NT2/D1 (cell line): Measurements from ENCODE around the gene SMIM17.

Source experiments
- YY1 ChIP-seq: IDR thresholded peaks from 2 replicates; pipeline ENCODE4 v1.6.1; 2011; ENCODE audit not compliant: insufficient read length, insufficient read depth
- ZNF274 ChIP-seq: IDR thresholded peaks from 2 replicates; pipeline ENCODE4 v1.6.1; 2011; ENCODE audit warnings: mild to moderate bottlenecking, low read depth, low read length

DNA sequence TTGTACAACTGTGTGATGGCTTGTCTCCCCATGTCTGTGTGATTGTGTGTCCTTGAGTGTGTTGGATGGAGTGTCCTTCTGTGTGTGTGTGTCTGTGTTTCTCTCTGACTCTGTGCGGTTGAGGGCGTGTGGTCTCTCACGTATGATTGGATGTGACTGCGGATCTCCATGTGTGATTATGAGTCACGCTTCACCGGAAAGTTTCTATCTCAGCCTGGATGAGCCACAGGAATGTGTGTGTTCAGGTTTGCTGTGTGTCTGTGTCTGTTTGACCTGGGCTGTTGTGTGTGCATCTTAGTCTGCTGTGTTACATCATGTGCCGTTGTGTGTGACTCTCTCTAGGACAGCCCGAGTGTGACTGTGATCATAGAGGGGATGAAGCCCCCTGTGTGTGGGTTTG lies 44.1 kb downstream of the SMIM17 start:
- no peak for TF ChIP-seq ZNF274
- no peak for TF ChIP-seq YY1
